GM12874 (cell line): Measurements from ENCODE around the gene DCUN1D2.

Experiments used
- TF ChIP-seq, protein P1 (sequence below): IDR thresholded peaks from 2 replicates; pipeline ENCODE4 v1.5.1; 2011; ENCODE audit warnings: low read depth, mild to moderate bottlenecking, control low read depth, low read length, moderate library complexity; ENCODE audit not compliant: insufficient read depth

DCUN1D2 gene

DNA sequence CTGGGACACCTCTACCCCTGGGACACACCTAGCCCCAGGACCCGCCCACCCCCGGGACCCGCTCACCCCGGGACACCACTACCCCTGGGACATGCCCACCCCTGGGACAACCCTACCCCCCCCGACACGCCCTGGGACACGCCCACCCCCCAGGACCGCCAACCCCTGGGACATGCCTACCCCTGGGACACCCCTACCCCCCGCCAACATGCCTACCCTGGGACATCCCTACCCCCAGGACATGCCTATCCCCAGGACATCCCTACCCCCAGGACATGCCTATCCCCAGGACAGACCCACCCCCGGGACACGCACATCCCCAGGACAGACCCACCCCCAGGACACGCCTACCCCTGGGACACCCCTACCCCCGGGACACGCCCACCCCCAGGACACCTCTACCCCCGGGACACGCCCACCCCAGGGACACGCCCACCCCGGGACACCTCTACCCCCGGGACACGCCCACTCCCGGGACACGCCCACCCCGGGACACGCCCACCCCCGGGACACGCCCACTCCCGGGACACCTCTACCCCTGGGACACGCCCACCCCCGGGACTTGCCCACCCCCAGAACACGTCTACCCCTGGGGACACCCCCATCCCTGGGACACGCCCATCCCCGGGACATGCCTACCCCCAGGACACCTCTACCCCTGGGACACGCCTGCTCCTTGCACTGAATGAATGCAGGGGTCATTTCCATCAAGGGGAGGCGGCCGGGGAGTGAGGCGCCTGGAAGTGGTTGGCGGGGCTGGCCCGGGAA is 69.5 kb downstream of the DCUN1D2 start:
- TF ChIP-seq, protein P1, sequence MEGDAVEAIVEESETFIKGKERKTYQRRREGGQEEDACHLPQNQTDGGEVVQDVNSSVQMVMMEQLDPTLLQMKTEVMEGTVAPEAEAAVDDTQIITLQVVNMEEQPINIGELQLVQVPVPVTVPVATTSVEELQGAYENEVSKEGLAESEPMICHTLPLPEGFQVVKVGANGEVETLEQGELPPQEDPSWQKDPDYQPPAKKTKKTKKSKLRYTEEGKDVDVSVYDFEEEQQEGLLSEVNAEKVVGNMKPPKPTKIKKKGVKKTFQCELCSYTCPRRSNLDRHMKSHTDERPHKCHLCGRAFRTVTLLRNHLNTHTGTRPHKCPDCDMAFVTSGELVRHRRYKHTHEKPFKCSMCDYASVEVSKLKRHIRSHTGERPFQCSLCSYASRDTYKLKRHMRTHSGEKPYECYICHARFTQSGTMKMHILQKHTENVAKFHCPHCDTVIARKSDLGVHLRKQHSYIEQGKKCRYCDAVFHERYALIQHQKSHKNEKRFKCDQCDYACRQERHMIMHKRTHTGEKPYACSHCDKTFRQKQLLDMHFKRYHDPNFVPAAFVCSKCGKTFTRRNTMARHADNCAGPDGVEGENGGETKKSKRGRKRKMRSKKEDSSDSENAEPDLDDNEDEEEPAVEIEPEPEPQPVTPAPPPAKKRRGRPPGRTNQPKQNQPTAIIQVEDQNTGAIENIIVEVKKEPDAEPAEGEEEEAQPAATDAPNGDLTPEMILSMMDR: no peak

DNA sequence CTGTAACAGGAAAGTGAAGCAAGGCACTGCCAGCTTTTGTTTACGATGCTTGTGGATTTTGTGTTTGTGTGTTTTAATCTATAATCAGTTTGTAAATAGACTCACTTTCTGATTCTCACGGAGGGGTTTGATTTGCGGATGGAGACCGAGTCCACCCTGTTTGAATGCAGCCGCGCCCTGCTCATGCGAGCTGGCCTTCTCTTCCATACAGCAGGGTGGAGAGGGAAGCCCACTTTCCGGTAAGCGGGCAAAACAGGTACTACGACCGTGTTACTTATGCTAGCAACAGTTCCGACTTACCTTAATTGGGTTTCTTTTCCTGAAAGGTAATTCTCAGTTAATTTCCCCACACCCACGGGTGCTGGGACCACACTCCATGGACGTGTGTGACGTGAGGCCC is 70.3 kb downstream of the DCUN1D2 start:
- TF ChIP-seq, protein P1: no peak

DNA sequence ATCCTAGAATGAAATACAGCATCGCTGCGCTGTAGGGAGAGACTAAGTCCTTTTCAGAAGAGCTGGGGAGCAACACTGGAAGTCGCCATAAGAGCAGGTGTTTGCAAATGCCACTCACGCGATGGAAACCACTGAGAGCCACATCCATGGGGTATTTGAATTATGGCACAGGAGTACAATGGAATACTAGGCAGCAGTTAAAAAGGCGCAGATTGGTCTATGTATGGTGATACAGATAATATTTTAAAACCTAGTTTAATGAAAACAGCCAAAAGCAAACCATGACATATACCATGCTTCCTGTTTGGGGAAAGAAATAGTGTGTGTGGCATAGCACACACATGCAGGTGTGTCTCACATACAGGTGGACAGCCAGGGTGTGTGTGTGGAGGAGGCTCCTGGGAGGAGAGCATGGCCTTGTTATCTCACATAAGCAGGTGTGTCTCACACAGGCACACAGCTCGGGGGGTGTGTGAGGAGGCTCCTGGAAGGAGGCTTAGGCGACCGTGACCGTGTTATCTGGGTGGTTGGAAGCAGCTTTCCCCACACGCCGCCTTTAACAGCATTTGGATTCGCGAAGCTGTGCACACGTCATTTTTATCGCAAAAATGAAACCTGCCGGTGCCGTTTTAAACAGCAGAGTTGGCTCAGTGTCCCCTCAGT is 70.8 kb downstream of the DCUN1D2 start:
- TF ChIP-seq, protein P1: no peak

DNA sequence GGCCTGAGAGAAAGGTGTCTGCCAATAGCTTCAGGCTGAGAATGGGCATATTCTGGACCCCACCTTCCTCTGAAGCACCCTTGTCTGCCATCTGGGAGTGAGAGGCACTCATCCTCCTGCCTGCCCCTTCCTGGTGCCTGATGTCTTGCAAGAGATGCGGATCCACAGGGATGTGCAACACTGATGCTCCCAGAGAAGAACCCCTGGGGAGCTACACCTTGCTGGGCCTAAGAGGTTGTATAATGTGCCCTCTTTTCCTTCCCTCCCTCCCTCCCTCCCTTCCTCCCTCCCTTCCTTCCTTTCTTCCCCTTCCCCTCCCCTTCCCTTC is 71.8 kb downstream of the DCUN1D2 start:
- TF ChIP-seq, protein P1: no peak

DNA sequence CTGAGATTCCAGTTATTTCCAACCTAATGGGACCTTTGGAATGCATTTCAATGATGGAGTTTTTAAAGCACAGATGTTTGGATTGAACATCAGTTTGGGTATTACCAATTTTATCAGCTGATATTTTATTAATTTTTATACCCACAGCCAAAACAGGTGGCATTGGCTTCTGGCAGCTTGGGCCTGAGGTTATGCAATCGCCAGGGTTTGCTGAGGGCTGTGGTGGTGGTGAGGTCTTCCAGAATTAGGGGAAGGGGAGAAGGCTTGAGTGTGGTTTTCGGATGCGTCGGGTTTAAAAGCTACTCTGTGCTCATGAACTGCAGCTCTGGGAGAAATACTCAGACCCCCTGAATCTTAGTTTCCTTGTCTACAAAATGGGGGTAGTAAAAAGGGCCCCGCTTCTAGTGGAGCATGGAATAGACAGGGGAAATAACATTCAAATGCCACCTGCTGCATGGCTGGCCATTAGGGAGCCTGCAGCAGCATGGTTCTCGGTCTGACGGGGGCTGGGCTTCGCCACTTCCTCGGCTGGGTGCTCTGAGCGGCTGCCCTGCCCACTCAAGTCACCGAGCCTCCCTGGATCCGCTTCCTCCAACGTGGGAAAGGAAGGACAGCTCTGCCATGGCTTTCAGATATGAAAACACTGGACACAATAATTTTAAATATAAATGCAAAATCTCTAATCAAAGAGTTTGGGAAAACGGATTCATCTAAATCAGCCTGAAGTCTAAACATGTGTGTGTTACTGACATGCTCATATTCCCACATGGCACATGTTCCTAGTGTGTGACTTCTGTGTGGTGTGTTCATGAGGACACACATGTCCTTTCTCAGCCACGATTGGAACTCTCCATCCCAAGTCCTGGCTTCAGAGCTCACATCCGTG is 72.4 kb downstream of the DCUN1D2 start:
- TF ChIP-seq, protein P1: no peak

DNA sequence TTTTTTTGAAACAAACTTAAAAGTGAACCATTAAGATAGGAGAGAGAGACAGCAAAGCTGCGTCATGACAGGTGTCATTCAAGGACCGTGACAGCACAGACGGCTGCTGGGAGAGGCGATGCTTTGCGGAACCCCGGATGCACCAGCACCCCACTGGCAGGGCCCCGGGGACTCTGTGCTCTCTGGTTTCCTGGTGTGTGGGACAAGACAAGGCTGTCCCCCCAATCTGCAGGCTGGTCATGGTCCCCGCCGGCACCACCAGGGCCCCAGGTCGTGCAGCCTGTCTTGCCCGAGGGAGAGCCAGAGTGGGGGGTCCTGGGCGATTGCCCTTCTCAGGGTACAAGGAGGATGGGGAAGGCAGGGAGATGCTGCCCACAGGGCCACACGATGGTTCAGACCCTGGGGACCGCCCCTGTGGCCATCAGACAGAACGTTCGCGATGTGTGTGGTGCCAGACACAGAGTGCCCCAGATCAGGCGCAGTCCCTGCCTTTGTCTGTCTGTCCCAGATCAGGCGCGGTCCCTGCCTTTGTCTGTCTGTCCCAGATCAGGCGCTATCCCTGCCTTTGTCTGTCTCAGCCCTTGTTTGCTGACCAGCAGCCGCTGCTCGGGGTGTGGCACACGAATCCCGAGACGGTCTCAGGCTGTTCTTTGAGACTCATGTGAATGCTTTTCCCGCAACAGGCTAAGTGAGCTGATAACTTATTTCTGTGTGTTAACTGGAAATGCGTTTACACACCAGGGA is 73.3 kb downstream of the DCUN1D2 start:
- TF ChIP-seq, protein P1: no peak
